K562 (cell line): ENCODE data around the gene NIPA2. TPM values are rescaled to one million over a fixed set of nuclear protein-coding genes. Genes with fewer than 3 reads are reported as not detected.

Experiments used
- BCOR ChIP-seq: fragments of 450-650 bp; IDR thresholded peaks from 2 replicates; pipeline ENCODE4 v1.6.1; 2016
- KDM1A ChIP-seq, 2 experiments: fragments of 450-650 bp; IDR thresholded peaks; 2 replicates each; pipeline ENCODE4 v1.6.1; 2016; ENCODE audit warnings: mild to moderate bottlenecking in 2 of 2
- MEF2A ChIP-seq: IDR thresholded peaks from 2 replicates; pipeline ENCODE4 v1.6.1; 2011; ENCODE audit warnings: low read depth, mild to moderate bottlenecking, low read length, moderate library complexity; ENCODE audit not compliant: control insufficient read depth
- SMAD1 ChIP-seq: fragments of 150-350 bp; IDR thresholded peaks from 2 replicates; pipeline ENCODE4 v1.6.1; 2014; ENCODE audit warnings: low read length, low read depth; ENCODE audit not compliant: partially characterized antibody
- THRAP3 ChIP-seq: fragments of 450-650 bp; IDR thresholded peaks from 2 replicates; pipeline ENCODE4 v1.6.1; 2016; ENCODE audit warnings: mild to moderate bottlenecking, inconsistent platforms, borderline replicate concordance
- TSC22D4 ChIP-seq: fragments of 450-650 bp; IDR thresholded peaks from 2 replicates; pipeline ENCODE4 v1.6.1; 2016; ENCODE audit warnings: missing genetic modification characterization, missing biosample characterization, control low read depth
- ZBTB7A ChIP-seq: IDR thresholded peaks from 2 replicates; pipeline ENCODE4 v1.6.1; 2011; ENCODE audit warnings: low read depth, mild to moderate bottlenecking, low read length, moderate library complexity, borderline replicate concordance; ENCODE audit not compliant: control insufficient read depth
- ZNF146 ChIP-seq: IDR thresholded peaks from one replicate; pipeline ENCODE4 v1.6.1; 2018; ENCODE audit warnings: missing compliant biosample characterization; ENCODE audit not compliant: unreplicated experiment
- ZNF436 ChIP-seq: fragments of 250-450, 450-650 bp; sonication (Bioruptor Pico); formaldehyde crosslinking; IDR thresholded peaks from 2 replicates; pipeline ENCODE4 v1.7.0; 2020; ENCODE audit warnings: mild to moderate bottlenecking
- polyA plus RNA-seq, 8 experiments: library from polyadenylated mRNA; depleted of rRNA in 4 of 8; stranded (reverse) in 5 of 8; unstranded in 3 of 8; fragments of >200 nt; fragmentation: Nextera tagmentation in 2 of 8; fragmentation: Illumina TruSeq in 1 of 8; extraction: Ambion mirVana in 2 of 8; extraction: Trizol in 1 of 8; gene quantifications; 2 replicates each; pipeline versions ENCODE4 v1.2.1 to v1.2.3, GENCODE V29; 2011 to 2014; ENCODE audit warnings: inconsistent platforms in 1 of 8, missing spikeins in 1 of 8
- total RNA-seq, 7 experiments: library from RNA; depleted of rRNA in 6 of 7; stranded (reverse); fragments of >200 nt in 6 of 7; fragmentation: Illumina TruSeq in 2 of 7; extraction: Trizol in 2 of 7; gene quantifications; 2 replicates each; pipeline versions ENCODE4 v1.2.1 to v1.2.3, GENCODE V29; 2011 to 2021; ENCODE audit warnings: low replicate concordance in 1 of 7
- TF ChIP-seq, protein P1 (sequence below): fragments of 200-600 bp; sonication (generic); IDR thresholded peaks from one replicate; pipeline ENCODE4 v1.6.1; 2012; ENCODE audit warnings: mild to moderate bottlenecking, low read depth, low read length, inconsistent platforms
- TF ChIP-seq, protein P2 (sequence below): fragments of 250-450 bp; sonication (Bioruptor Pico); IDR thresholded peaks from 2 replicates; pipeline ENCODE4 v1.4.0; 2020

Gene NIPA2
- total and polyA plus RNA-seq, 9 of the 15 experiments (the other 6 are each of a cell fraction or from before 2014, with no cell fraction given): 18.7 to 107 (median 87.3) TPM

DNA sequence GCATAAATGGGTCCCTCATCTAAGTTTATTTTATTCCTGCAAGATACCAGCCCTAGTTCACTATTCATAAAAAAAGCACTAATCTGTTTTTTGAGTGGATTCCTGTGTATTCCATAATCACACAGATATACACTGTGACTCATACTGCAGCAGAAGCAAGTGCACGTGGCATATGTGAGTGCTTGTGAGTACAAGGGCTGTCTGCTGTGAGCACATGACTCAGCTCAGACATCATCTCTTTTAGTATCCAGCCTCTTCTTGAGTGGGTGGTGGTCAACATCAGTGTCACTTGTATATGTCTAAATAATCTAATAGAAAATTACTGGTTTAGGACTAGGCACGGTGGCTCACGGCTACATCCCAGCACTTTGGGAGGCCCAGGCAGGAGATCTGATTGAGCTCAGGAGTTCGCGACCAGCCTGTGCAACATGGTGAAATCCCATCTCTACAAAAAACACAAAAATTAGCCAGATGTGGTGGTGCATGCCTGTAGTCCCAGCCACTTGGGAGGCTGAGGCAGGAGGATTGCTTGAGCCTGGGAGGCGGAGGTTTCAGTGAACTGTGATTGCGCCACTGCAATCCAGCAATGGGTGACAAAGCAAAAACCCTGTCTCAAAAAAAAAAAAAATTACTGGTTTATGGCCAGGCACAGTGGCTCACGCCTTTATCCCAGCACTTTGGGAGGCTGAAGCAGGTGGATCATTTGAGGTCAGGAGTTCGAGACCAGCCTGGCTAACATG lies 49.8 kb downstream of the NIPA2 start (continued):
- TF ChIP-seq, protein P1, sequence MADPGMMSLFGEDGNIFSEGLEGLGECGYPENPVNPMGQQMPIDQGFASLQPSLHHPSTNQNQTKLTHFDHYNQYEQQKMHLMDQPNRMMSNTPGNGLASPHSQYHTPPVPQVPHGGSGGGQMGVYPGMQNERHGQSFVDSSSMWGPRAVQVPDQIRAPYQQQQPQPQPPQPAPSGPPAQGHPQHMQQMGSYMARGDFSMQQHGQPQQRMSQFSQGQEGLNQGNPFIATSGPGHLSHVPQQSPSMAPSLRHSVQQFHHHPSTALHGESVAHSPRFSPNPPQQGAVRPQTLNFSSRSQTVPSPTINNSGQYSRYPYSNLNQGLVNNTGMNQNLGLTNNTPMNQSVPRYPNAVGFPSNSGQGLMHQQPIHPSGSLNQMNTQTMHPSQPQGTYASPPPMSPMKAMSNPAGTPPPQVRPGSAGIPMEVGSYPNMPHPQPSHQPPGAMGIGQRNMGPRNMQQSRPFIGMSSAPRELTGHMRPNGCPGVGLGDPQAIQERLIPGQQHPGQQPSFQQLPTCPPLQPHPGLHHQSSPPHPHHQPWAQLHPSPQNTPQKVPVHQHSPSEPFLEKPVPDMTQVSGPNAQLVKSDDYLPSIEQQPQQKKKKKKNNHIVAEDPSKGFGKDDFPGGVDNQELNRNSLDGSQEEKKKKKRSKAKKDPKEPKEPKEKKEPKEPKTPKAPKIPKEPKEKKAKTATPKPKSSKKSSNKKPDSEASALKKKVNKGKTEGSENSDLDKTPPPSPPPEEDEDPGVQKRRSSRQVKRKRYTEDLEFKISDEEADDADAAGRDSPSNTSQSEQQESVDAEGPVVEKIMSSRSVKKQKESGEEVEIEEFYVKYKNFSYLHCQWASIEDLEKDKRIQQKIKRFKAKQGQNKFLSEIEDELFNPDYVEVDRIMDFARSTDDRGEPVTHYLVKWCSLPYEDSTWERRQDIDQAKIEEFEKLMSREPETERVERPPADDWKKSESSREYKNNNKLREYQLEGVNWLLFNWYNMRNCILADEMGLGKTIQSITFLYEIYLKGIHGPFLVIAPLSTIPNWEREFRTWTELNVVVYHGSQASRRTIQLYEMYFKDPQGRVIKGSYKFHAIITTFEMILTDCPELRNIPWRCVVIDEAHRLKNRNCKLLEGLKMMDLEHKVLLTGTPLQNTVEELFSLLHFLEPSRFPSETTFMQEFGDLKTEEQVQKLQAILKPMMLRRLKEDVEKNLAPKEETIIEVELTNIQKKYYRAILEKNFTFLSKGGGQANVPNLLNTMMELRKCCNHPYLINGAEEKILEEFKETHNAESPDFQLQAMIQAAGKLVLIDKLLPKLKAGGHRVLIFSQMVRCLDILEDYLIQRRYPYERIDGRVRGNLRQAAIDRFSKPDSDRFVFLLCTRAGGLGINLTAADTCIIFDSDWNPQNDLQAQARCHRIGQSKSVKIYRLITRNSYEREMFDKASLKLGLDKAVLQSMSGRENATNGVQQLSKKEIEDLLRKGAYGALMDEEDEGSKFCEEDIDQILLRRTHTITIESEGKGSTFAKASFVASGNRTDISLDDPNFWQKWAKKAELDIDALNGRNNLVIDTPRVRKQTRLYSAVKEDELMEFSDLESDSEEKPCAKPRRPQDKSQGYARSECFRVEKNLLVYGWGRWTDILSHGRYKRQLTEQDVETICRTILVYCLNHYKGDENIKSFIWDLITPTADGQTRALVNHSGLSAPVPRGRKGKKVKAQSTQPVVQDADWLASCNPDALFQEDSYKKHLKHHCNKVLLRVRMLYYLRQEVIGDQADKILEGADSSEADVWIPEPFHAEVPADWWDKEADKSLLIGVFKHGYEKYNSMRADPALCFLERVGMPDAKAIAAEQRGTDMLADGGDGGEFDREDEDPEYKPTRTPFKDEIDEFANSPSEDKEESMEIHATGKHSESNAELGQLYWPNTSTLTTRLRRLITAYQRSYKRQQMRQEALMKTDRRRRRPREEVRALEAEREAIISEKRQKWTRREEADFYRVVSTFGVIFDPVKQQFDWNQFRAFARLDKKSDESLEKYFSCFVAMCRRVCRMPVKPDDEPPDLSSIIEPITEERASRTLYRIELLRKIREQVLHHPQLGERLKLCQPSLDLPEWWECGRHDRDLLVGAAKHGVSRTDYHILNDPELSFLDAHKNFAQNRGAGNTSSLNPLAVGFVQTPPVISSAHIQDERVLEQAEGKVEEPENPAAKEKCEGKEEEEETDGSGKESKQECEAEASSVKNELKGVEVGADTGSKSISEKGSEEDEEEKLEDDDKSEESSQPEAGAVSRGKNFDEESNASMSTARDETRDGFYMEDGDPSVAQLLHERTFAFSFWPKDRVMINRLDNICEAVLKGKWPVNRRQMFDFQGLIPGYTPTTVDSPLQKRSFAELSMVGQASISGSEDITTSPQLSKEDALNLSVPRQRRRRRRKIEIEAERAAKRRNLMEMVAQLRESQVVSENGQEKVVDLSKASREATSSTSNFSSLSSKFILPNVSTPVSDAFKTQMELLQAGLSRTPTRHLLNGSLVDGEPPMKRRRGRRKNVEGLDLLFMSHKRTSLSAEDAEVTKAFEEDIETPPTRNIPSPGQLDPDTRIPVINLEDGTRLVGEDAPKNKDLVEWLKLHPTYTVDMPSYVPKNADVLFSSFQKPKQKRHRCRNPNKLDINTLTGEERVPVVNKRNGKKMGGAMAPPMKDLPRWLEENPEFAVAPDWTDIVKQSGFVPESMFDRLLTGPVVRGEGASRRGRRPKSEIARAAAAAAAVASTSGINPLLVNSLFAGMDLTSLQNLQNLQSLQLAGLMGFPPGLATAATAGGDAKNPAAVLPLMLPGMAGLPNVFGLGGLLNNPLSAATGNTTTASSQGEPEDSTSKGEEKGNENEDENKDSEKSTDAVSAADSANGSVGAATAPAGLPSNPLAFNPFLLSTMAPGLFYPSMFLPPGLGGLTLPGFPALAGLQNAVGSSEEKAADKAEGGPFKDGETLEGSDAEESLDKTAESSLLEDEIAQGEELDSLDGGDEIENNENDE: no peak
- no peak for TF ChIP-seq SMAD1
- no peak for TF ChIP-seq THRAP3
- TF ChIP-seq ZNF436: no peak
- no peak for TF ChIP-seq ZNF146 (CRISPR knock-in tag)
- no peak for TF ChIP-seq TSC22D4 (tag)
- TF ChIP-seq KDM1A (IDR thresholded peaks at IDR 0.05): peak; percentile 59
- TF ChIP-seq MEF2A: peak; percentile 65
- TF ChIP-seq ZBTB7A: no peak
- TF ChIP-seq, protein P2, sequence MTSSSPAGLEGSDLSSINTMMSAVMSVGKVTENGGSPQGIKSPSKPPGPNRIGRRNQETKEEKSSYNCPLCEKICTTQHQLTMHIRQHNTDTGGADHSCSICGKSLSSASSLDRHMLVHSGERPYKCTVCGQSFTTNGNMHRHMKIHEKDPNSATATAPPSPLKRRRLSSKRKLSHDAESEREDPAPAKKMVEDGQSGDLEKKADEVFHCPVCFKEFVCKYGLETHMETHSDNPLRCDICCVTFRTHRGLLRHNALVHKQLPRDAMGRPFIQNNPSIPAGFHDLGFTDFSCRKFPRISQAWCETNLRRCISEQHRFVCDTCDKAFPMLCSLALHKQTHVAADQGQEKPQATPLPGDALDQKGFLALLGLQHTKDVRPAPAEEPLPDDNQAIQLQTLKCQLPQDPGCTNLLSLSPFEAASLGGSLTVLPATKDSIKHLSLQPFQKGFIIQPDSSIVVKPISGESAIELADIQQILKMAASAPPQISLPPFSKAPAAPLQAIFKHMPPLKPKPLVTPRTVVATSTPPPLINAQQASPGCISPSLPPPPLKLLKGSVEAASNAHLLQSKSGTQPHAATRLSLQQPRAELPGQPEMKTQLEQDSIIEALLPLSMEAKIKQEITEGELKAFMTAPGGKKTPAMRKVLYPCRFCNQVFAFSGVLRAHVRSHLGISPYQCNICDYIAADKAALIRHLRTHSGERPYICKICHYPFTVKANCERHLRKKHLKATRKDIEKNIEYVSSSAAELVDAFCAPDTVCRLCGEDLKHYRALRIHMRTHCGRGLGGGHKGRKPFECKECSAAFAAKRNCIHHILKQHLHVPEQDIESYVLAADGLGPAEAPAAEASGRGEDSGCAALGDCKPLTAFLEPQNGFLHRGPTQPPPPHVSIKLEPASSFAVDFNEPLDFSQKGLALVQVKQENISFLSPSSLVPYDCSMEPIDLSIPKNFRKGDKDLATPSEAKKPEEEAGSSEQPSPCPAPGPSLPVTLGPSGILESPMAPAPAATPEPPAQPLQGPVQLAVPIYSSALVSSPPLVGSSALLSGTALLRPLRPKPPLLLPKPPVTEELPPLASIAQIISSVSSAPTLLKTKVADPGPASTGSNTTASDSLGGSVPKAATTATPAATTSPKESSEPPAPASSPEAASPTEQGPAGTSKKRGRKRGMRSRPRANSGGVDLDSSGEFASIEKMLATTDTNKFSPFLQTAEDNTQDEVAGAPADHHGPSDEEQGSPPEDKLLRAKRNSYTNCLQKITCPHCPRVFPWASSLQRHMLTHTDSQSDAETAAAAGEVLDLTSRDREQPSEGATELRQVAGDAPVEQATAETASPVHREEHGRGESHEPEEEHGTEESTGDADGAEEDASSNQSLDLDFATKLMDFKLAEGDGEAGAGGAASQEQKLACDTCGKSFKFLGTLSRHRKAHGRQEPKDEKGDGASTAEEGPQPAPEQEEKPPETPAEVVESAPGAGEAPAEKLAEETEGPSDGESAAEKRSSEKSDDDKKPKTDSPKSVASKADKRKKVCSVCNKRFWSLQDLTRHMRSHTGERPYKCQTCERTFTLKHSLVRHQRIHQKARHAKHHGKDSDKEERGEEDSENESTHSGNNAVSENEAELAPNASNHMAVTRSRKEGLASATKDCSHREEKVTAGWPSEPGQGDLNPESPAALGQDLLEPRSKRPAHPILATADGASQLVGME (CRISPR knock-in tag): no peak
- TF ChIP-seq BCOR: 0 out of 2 replicates have a peak, but pooled peaks have one; percentile 33
